Activated T-helper 1 cell treated with anti-CD3 and anti-CD28 coated beads, Interleukin-12 subunit alpha, Interleukin-12 subunit beta, Interleukin-2, Interleukin-4 antibody, amounts not matched to agents 30 ng/mL and 10 ng/mL and 1 ng/mL, durations not matched to agents 14 hours and 24 hours and 36 hours (primary cell): ENCODE data around the gene MTOR. TPM values are rescaled to one million over a fixed set of nuclear protein-coding genes. Genes with fewer than 3 reads are reported as not detected.
A peak's percentile ranks its signal among the peaks of the same experiment; 100 is the strongest.
"Not testable (repeated sequence)": the region's sequence is repeated elsewhere in the genome, so short reads cannot be mapped to it uniquely, and the experiment has no call there.

Source experiments
- DNase-seq: peaks from one replicate; pipeline ENCODE4 v3.0.0; 2021; ENCODE audit warnings: low spot score
- H3K27ac Mint-ChIP-seq: one replicate; pipeline ENCODE4 v1.8.0; 2021; ENCODE audit warnings: mild to moderate bottlenecking, mixed read lengths
- H3K27me3 Mint-ChIP-seq: one replicate; pipeline ENCODE4 v1.8.0; 2022; ENCODE audit warnings: mild to moderate bottlenecking, moderate library complexity, mixed read lengths; ENCODE audit not compliant: insufficient read depth
- H3K36me3 Mint-ChIP-seq: one replicate; pipeline ENCODE4 v1.8.0; 2021; ENCODE audit warnings: low read depth, mixed read lengths
- H3K4me1 Mint-ChIP-seq: one replicate; pipeline ENCODE4 v1.8.0; 2021; ENCODE audit warnings: low read depth, mixed read lengths
- H3K4me3 Mint-ChIP-seq: one replicate; pipeline ENCODE4 v1.8.0; 2021; ENCODE audit warnings: mild to moderate bottlenecking, moderate library complexity, mixed read lengths
- H3K9me3 Mint-ChIP-seq: one replicate; pipeline ENCODE4 v1.8.0; 2021; ENCODE audit warnings: mixed read lengths
- intact Hi-C: fragments of 100-400 bp; cut with micrococcal nuclease; formaldehyde crosslinking; loops from one replicate; pipeline ENCODE4 v1.15.1; 2024
- total RNA-seq: library from RNA; stranded (reverse); gene quantifications from 2 replicates; pipeline ENCODE4 v1.2.3, GENCODE V29; 2022

MTOR gene
- total RNA-seq, 1 donor from 2014 or later, result 48.7 TPM

DNA sequence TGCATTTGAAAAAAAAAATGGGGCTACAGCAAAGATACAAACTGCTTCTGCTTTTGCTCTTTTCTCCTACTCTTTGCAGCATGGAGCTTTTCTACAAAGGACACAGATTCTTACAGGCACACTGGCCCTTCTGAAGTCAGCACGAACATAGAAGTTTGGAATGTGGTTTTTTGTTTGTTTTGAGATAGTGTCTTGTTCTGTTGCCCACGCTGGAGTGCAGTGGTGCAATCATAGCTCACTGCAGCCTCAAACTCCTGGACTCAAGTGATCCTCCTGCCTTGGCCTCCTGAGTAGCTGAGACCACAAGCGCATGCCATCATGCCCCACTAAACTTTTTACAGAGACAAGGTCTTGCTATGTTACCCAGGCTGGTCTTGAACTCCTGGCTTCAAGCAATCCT, 82.6 kb downstream of the MTOR start:
- H3K27me3 Mint-ChIP-seq, H3K27ac Mint-ChIP-seq, H3K9me3 Mint-ChIP-seq, DNase-seq, intact Hi-C loops, H3K4me1 Mint-ChIP-seq, H3K4me3 Mint-ChIP-seq: not testable (repeated sequence)
- peaks cover 11% of the 10 kb centered on the region for H3K36me3 Mint-ChIP-seq

DNA sequence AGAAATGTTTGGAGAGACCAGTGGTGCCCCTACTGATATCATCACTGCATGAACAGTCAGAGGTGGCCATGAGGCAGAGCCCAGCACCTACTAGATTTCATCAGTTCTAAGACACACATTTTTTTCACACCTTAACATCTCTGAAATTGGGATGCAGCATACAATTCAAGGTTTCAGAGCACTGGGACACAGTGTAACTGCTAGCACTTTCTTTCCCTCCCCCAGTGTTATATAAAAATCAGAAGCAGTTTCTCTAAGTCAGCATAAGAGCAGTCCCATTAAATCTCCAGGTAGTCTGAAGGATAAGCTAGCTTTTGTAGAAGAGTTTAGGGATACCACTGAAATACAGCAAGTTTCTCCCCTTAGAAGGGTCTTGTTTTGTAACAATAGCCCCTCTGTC, 83.2 kb downstream of the MTOR start:
- Mint-ChIP-seq H3K27me3 (no peaks in the 10 kb centered on the region), H3K9me3 (no peaks in the 10 kb centered on the region), H3K27ac (no peak overlapping the region), H3K36me3 (peaks cover 10% of the 10 kb centered on the region), H3K4me3 (no peak overlapping the region), H3K4me1 (no peaks in the 10 kb centered on the region)
- intact Hi-C loops, result no loop called here
- DNase-seq, result no peak

DNA sequence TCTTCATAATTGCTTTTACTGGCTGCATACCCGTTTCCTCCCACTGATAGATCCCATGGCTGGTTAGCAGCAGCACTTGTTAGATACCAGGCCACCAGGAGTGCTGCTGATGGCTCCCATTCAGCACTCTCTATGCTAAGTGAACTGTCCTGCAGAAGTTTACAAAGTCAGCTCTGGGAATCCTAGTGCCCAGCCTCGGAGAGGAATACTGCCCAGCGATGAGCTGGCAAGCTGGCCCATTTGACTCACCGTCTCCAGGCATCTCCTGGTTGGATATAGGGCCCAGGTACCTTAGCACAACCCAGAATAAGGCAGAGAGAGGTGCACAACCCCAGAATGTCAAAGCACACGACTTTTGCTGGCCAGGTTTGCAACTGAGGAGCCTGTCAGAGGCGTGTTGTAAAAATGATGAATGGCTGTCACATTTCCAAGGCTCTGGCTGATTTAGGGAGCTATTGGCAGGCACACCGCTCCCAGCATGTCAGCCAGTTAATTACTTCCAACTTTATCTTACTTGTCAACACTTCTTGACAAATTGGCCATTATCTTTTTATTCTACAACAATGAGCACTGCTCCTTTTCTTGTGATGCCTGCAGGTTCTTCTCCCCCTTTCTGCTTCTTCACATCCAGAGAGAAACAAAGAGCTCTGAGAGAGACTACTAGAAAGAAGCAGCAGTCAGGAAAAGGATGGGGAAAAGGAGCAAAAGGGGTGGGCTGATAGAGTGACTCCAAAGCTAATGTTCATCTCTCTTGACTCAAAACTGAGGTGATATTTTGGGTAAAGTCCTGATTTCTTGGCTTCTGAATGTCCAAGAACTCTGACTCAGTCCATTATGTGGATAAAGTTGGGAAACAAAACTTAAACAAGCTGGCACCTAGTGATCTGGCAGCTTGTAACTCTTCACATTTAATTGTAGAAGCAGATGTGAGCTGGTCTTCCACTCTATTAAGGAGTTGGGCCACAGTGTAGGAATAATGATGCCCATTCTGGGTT, 84.0 kb downstream of the MTOR start:
- H3K27me3 Mint-ChIP-seq, result no peaks in the 10 kb centered on the region
- H3K4me3 Mint-ChIP-seq, result no peak overlapping the region
- H3K36me3 Mint-ChIP-seq, result peaks cover 12% of the 10 kb centered on the region
- no peak overlapping the region for H3K27ac Mint-ChIP-seq
- intact Hi-C loops, result no loop called here
- H3K9me3 Mint-ChIP-seq, result no peaks in the 10 kb centered on the region
- H3K4me1 Mint-ChIP-seq, result no peaks in the 10 kb centered on the region
- DNase-seq, result no peak

DNA sequence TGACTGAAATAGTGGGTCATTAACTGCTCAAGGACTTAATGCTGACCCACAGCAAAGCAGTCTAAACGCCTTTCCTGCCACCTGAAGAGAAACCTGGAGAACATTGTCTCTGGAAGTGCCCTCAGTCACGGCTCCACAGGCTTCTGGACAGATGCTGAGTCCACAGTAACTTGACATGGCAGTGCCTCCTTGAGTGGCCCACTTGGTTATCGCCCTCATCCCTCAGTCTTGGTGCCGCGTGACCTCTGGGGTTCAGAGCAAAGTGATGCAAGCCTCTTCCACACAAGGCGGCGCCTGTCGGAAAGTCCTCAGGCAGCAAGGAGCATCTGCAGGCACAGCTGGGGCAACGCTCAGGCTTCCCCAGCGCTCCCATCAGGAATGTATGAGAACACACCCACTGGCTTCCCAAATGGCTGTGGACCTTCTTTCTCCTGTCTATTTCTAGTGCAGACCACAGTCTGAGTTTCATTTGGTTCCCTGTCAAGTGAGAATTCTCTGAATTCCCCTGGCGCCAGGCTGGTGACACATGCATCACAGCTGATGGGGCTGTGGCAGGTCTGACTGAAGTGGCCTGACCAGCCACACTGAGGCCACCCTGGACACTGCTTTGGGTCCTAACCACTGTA, 86.2 kb downstream of the MTOR start:
- Mint-ChIP-seq H3K4me3 (no peak overlapping the region), H3K9me3 (no peaks in the 10 kb centered on the region), H3K4me1 (no peaks in the 10 kb centered on the region), H3K36me3 (peaks cover 7% of the 10 kb centered on the region), H3K27me3 (no peaks in the 10 kb centered on the region), H3K27ac (no peak overlapping the region)
- intact Hi-C loops, result no loop called here
- no peak for DNase-seq

DNA sequence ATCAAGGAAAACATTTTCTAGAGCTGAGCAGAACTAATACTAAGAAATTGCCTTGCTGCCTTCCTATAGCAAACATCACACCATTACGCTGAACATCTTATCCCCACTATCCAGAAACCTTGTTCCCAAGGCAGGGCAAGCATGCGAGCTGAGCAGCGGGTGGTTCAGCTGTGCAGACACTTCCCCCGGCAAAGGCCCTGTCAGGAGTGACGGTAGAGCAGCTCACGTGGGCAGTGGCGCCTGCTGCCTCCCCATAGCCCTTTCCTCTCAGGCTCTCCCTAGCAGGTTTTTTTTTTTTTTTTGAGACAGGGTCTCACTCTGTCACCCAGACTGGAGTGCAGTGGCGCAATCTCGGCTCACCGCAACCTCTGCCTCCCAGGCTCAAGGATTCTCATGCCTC, 86.9 kb downstream of the MTOR start:
- Mint-ChIP-seq H3K4me3 (no peak overlapping the region), H3K36me3 (peaks cover 6% of the 10 kb centered on the region), H3K4me1 (no peaks in the 10 kb centered on the region), H3K9me3 (no peaks in the 10 kb centered on the region), H3K27me3 (no peaks in the 10 kb centered on the region), H3K27ac (no peak overlapping the region)
- intact Hi-C loops, result no loop called here
- no peak for DNase-seq

- Mint-ChIP-seq H3K4me3 (no peak overlapping the region), H3K4me1 (no peaks in the 10 kb centered on the region), H3K36me3 (peaks cover 4% of the 10 kb centered on the region), H3K27ac (no peak overlapping the region), H3K27me3 (no peaks in the 10 kb centered on the region), H3K9me3 (no peaks in the 10 kb centered on the region)
- intact Hi-C loops, result no loop called here
- DNase-seq, result no peak
Observed at GRCh38 chr1:11174261-11174942, 87.9 kb downstream of the MTOR start.

GRCh38 chr1:11170102-11170501, 92.2 kb downstream of the MTOR start:
- H3K9me3 Mint-ChIP-seq, result no peaks in the 10 kb centered on the region
- DNase-seq, result no peak
- H3K4me1 Mint-ChIP-seq, result no peaks in the 10 kb centered on the region
- H3K36me3 Mint-ChIP-seq, result peaks cover 15% of the 10 kb centered on the region
- H3K4me3 Mint-ChIP-seq, result no peak overlapping the region
- H3K27me3 Mint-ChIP-seq, result no peaks in the 10 kb centered on the region
- no peak overlapping the region for H3K27ac Mint-ChIP-seq
- intact Hi-C loops, result no loop called here

GRCh38 chr1:11169202-11169601, 93.1 kb downstream of the MTOR start:
- Mint-ChIP-seq H3K27me3 (no peaks in the 10 kb centered on the region), H3K4me1 (no peaks in the 10 kb centered on the region), H3K4me3 (no peak overlapping the region), H3K36me3 (peaks cover 15% of the 10 kb centered on the region), H3K27ac (no peak overlapping the region), H3K9me3 (no peaks in the 10 kb centered on the region)
- intact Hi-C loops, result no loop called here
- DNase-seq, result no peak

DNA sequence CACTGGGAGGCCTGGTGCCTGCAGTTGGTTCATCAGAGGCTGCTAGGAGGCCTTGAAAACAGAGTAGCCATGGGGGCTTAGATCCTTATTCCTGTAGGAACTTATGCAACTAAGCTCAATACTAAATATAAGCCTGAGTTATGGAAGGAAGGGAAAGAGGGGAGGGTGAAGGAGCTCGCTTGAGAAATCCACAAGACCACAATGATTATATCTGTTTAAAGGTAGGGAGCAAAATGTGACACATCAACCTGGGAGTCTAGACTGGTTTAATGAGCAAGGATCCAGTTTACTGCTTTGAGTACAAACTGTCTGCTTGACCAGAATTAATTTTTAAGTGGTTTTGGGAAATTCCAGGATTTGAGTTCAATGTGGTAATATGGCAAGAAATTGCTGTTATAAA, 93.6 kb downstream of the MTOR start:
- Mint-ChIP-seq H3K9me3 (no peaks in the 10 kb centered on the region), H3K27ac (peak overlapping the region; percentile 8), H3K4me3 (no peak overlapping the region), H3K4me1 (no peaks in the 10 kb centered on the region), H3K27me3 (no peaks in the 10 kb centered on the region), H3K36me3 (peaks cover 15% of the 10 kb centered on the region)
- DNase-seq, result no peak
- intact Hi-C loops, result no loop called here

DNA sequence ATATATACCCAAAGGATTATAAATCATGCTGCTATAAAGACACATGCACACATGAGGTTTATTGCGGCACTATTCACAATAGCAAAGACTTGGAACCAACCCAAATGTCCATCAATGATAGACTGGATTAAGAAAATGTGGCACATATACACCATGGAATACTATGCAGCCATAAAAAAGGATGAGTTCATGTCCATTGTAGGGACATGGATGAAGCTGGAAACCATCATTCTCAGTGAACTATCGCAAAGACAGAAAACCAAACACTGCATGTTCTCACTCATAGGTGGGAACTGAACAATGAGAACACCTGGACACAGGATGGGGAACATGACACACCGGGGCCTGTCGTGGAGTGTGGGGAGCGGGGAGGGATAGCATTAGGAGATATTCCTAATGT, 95.6 kb downstream of the MTOR start:
- H3K9me3 Mint-ChIP-seq, DNase-seq, H3K4me1 Mint-ChIP-seq, H3K27ac Mint-ChIP-seq, intact Hi-C loops, H3K27me3 Mint-ChIP-seq, H3K4me3 Mint-ChIP-seq: not testable (repeated sequence)
- H3K36me3 Mint-ChIP-seq, result peaks cover 18% of the 10 kb centered on the region

DNA sequence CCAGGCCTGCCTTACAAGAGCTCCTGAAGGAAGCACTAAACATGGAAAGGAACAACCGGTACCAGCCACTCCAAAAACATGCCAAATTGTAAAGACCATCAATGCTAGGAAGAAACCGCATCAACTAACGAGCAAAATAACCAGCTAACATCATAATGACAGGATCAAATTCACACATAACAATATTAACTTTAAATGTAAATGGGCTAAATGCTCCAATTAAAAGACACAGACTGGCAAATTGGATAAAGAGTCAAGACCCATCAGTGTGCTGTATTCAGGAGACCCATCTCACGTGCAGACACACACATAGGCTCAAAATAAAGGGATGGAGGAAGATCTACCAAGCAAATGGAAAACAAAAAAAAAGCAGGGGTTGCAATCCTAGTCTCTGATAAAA, 99.6 kb downstream of the MTOR start:
- H3K4me1 Mint-ChIP-seq, DNase-seq, H3K27me3 Mint-ChIP-seq, H3K4me3 Mint-ChIP-seq, H3K9me3 Mint-ChIP-seq, H3K27ac Mint-ChIP-seq, intact Hi-C loops: not testable (repeated sequence)
- H3K36me3 Mint-ChIP-seq, result peaks cover 21% of the 10 kb centered on the region

- DNase-seq, result no peak
- intact Hi-C loops, result no loop called here
- peaks cover 19% of the 10 kb centered on the region for H3K36me3 Mint-ChIP-seq
- H3K4me1 Mint-ChIP-seq, result peaks cover 24% of the 10 kb centered on the region
- H3K27me3 Mint-ChIP-seq, result no peaks in the 10 kb centered on the region
- no peaks in the 10 kb centered on the region for H3K9me3 Mint-ChIP-seq
- no peak overlapping the region for H3K27ac Mint-ChIP-seq
- H3K4me3 Mint-ChIP-seq, result no peak overlapping the region
Observed at GRCh38 chr1:11158720-11159321, 103.5 kb downstream of the MTOR start.

GRCh38 chr1:11158291-11158690, 104.1 kb downstream of the MTOR start:
- Mint-ChIP-seq H3K4me3 (no peak overlapping the region), H3K27ac (peak overlapping the region; percentile 6), H3K27me3 (no peaks in the 10 kb centered on the region), H3K4me1 (peaks cover 24% of the 10 kb centered on the region), H3K9me3 (no peaks in the 10 kb centered on the region), H3K36me3 (peaks cover 18% of the 10 kb centered on the region)
- intact Hi-C loops, result no loop called here
- DNase-seq, result no peak
